Activated naive CD8-positive, alpha-beta T cell (primary cell): Measurements from ENCODE around the gene LRFN5.
"Not testable (repeated sequence)": the region's sequence is repeated elsewhere in the genome, so short reads cannot be mapped to it uniquely, and the experiment has no call there.

ENCODE experiments used
- H3K27ac Mint-ChIP-seq: one replicate; pipeline ENCODE4 v1.8.0; 2021; ENCODE audit warnings: mixed read lengths
- H3K27me3 Mint-ChIP-seq: one replicate; pipeline ENCODE4 v1.8.0; 2021; ENCODE audit warnings: mixed read lengths
- H3K36me3 Mint-ChIP-seq: one replicate; pipeline ENCODE4 v1.8.0; 2021; ENCODE audit warnings: mixed read lengths
- H3K4me1 Mint-ChIP-seq: one replicate; pipeline ENCODE4 v1.8.0; 2021; ENCODE audit warnings: low read depth, mixed read lengths
- H3K4me3 Mint-ChIP-seq: one replicate; pipeline ENCODE4 v1.8.0; 2021; ENCODE audit warnings: mild to moderate bottlenecking, mixed read lengths
- H3K9me3 Mint-ChIP-seq: one replicate; pipeline ENCODE4 v1.8.0; 2021; ENCODE audit warnings: low read depth, mixed read lengths

The LRFN5 gene

GRCh38 chr14:41663473-41663850 lies 56.8 kb downstream of the LRFN5 start:
- H3K4me3 Mint-ChIP-seq: no peak overlapping the region
- H3K4me1 Mint-ChIP-seq: no peaks in the 10 kb centered on the region
- H3K27me3 Mint-ChIP-seq: peaks cover 2% of the 10 kb centered on the region
- H3K27ac Mint-ChIP-seq: no peak overlapping the region
- no peaks in the 10 kb centered on the region for H3K9me3 Mint-ChIP-seq
- H3K36me3 Mint-ChIP-seq: no peaks in the 10 kb centered on the region

- no peak overlapping the region for H3K27ac Mint-ChIP-seq
- H3K9me3 Mint-ChIP-seq: no peaks in the 10 kb centered on the region
- H3K4me3 Mint-ChIP-seq: no peak overlapping the region
- H3K27me3 Mint-ChIP-seq: no peaks in the 10 kb centered on the region
- no peaks in the 10 kb centered on the region for H3K4me1 Mint-ChIP-seq
- H3K36me3 Mint-ChIP-seq: no peaks in the 10 kb centered on the region
Observed at GRCh38 chr14:41666301-41666700, 59.6 kb downstream of the LRFN5 start.

GRCh38 chr14:41668356-41668755 lies 61.7 kb downstream of the LRFN5 start:
- H3K4me1 Mint-ChIP-seq: no peaks in the 10 kb centered on the region
- no peaks in the 10 kb centered on the region for H3K9me3 Mint-ChIP-seq
- H3K4me3 Mint-ChIP-seq: no peak overlapping the region
- no peaks in the 10 kb centered on the region for H3K27me3 Mint-ChIP-seq
- no peak overlapping the region for H3K27ac Mint-ChIP-seq
- H3K36me3 Mint-ChIP-seq: no peaks in the 10 kb centered on the region

GRCh38 chr14:41673601-41674000 lies 66.9 kb downstream of the LRFN5 start:
- H3K27ac Mint-ChIP-seq, H3K27me3 Mint-ChIP-seq, H3K4me1 Mint-ChIP-seq, H3K4me3 Mint-ChIP-seq, H3K36me3 Mint-ChIP-seq: not testable (repeated sequence)
- peaks cover 13% of the 10 kb centered on the region for H3K9me3 Mint-ChIP-seq

- H3K9me3 Mint-ChIP-seq: peaks cover 20% of the 10 kb centered on the region
- not testable (repeated sequence) for H3K27me3 Mint-ChIP-seq, H3K36me3 Mint-ChIP-seq, H3K4me1 Mint-ChIP-seq, H3K4me3 Mint-ChIP-seq, H3K27ac Mint-ChIP-seq
Observed at GRCh38 chr14:41674511-41674971, 67.9 kb downstream of the LRFN5 start.

- Mint-ChIP-seq H3K9me3 (peaks cover 5% of the 10 kb centered on the region), H3K4me3 (no peak overlapping the region), H3K4me1 (no peaks in the 10 kb centered on the region), H3K27me3 (no peaks in the 10 kb centered on the region), H3K36me3 (no peaks in the 10 kb centered on the region), H3K27ac (no peak overlapping the region)
Observed at GRCh38 chr14:41699486-41699885, 92.8 kb downstream of the LRFN5 start.

GRCh38 chr14:41718477-41719166 lies 111.9 kb downstream of the LRFN5 start:
- Mint-ChIP-seq H3K4me3 (no peak overlapping the region), H3K36me3 (no peaks in the 10 kb centered on the region), H3K4me1 (peaks cover 7% of the 10 kb centered on the region), H3K27ac (no peak overlapping the region), H3K27me3 (no peaks in the 10 kb centered on the region), H3K9me3 (no peaks in the 10 kb centered on the region)

- no peak overlapping the region for H3K4me3 Mint-ChIP-seq
- H3K27ac Mint-ChIP-seq: no peak overlapping the region
- peaks cover 5% of the 10 kb centered on the region for H3K27me3 Mint-ChIP-seq
- H3K4me1 Mint-ChIP-seq: no peaks in the 10 kb centered on the region
- no peaks in the 10 kb centered on the region for H3K9me3 Mint-ChIP-seq
- H3K36me3 Mint-ChIP-seq: peaks cover 3% of the 10 kb centered on the region
Observed at GRCh38 chr14:41739203-41739602, 132.5 kb downstream of the LRFN5 start.

- no peaks in the 10 kb centered on the region for H3K27me3 Mint-ChIP-seq
- no peak overlapping the region for H3K4me3 Mint-ChIP-seq
- peaks cover 7% of the 10 kb centered on the region for H3K36me3 Mint-ChIP-seq
- peaks cover 5% of the 10 kb centered on the region for H3K4me1 Mint-ChIP-seq
- no peak overlapping the region for H3K27ac Mint-ChIP-seq
- peaks cover 8% of the 10 kb centered on the region for H3K9me3 Mint-ChIP-seq
Observed at GRCh38 chr14:41743140-41743539, 136.5 kb downstream of the LRFN5 start.

- Mint-ChIP-seq H3K27me3 (no peaks in the 10 kb centered on the region), H3K36me3 (peaks cover 6% of the 10 kb centered on the region), H3K4me3 (peak overlapping the region; percentile 80), H3K9me3 (peaks cover 11% of the 10 kb centered on the region), H3K27ac (peak overlapping the region; percentile 69), H3K4me1 (peaks cover 17% of the 10 kb centered on the region)
Observed at GRCh38 chr14:41749429-41749828, 142.8 kb downstream of the LRFN5 start.

GRCh38 chr14:41750575-41750974 lies 143.9 kb downstream of the LRFN5 start:
- H3K4me3 Mint-ChIP-seq, H3K27ac Mint-ChIP-seq, H3K27me3 Mint-ChIP-seq, H3K36me3 Mint-ChIP-seq: not testable (repeated sequence)
- Mint-ChIP-seq H3K9me3 (peaks cover 11% of the 10 kb centered on the region), H3K4me1 (peaks cover 17% of the 10 kb centered on the region)

GRCh38 chr14:41758011-41758665 lies 151.5 kb downstream of the LRFN5 start:
- no peaks in the 10 kb centered on the region for H3K27me3 Mint-ChIP-seq
- no peaks in the 10 kb centered on the region for H3K4me1 Mint-ChIP-seq
- H3K27ac Mint-ChIP-seq: no peak overlapping the region
- no peaks in the 10 kb centered on the region for H3K36me3 Mint-ChIP-seq
- peaks cover 3% of the 10 kb centered on the region for H3K9me3 Mint-ChIP-seq
- H3K4me3 Mint-ChIP-seq: no peak overlapping the region

- no peaks in the 10 kb centered on the region for H3K4me1 Mint-ChIP-seq
- peaks cover 3% of the 10 kb centered on the region for H3K9me3 Mint-ChIP-seq
- H3K27me3 Mint-ChIP-seq: no peaks in the 10 kb centered on the region
- H3K27ac Mint-ChIP-seq: no peak overlapping the region
- H3K4me3 Mint-ChIP-seq: no peak overlapping the region
- H3K36me3 Mint-ChIP-seq: no peaks in the 10 kb centered on the region
Observed at GRCh38 chr14:41761204-41761603, 154.5 kb downstream of the LRFN5 start.

GRCh38 chr14:41766772-41767171 lies 160.1 kb downstream of the LRFN5 start:
- Mint-ChIP-seq H3K27ac (no peak overlapping the region), H3K4me3 (no peak overlapping the region), H3K4me1 (no peaks in the 10 kb centered on the region), H3K36me3 (no peaks in the 10 kb centered on the region), H3K27me3 (no peaks in the 10 kb centered on the region), H3K9me3 (no peaks in the 10 kb centered on the region)

GRCh38 chr14:41773536-41774279 lies 167.0 kb downstream of the LRFN5 start:
- H3K4me1 Mint-ChIP-seq: no peaks in the 10 kb centered on the region
- no peak overlapping the region for H3K4me3 Mint-ChIP-seq
- H3K36me3 Mint-ChIP-seq: no peaks in the 10 kb centered on the region
- no peak overlapping the region for H3K27ac Mint-ChIP-seq
- no peaks in the 10 kb centered on the region for H3K9me3 Mint-ChIP-seq
- no peaks in the 10 kb centered on the region for H3K27me3 Mint-ChIP-seq
